ENCODE results near the gene SEC16A.

Gene SEC16A

GRCh38 chr9:136507992-136508375 is 25.1 kb upstream of the SEC16A start:
- Histone ChIP-seq H3K27ac (ENCODE audit: low read length) (no peak overlapping the region), H3K9ac (ENCODE audit: low read length in 2 of 2) (no peak overlapping the region), H3K9me3 (ENCODE audit: control insufficient read depth in 2 of 2, low read length in 2 of 2) (no peaks in the 10 kb centered on the region), H3K4me3 (ENCODE audit: low read length in 2 of 2) (no peak overlapping the region), H3K4me1 (ENCODE audit: control insufficient read depth, insufficient read depth, low read length) (peaks cover 3% of the 10 kb centered on the region), H3K27me3 (ENCODE audit: control insufficient read depth in 1 of 2, insufficient read depth in 2 of 2, low read length in 2 of 2) (no peaks in the 10 kb centered on the region), H3K36me3 (ENCODE audit: control insufficient read depth in 2 of 2, insufficient read depth in 2 of 2, low read length in 2 of 2) (peaks cover 53 to 74% of the 10 kb centered on the region in 2 donors)

GRCh38 chr9:136507221-136507991 is 24.6 kb upstream of the SEC16A start:
- H3K4me1 ChIP-seq (ENCODE audit: control insufficient read depth, insufficient read depth, low read length), result peaks cover 3% of the 10 kb centered on the region
- H3K9me3 ChIP-seq (ENCODE audit: control insufficient read depth in 2 of 2, low read length in 2 of 2), result no peaks in the 10 kb centered on the region
- H3K9ac ChIP-seq (ENCODE audit: low read length in 2 of 2), result no peak overlapping the region
- H3K27ac ChIP-seq (ENCODE audit: low read length), result no peak overlapping the region
- peaks cover 53 to 76% of the 10 kb centered on the region in 2 donors for H3K36me3 ChIP-seq (ENCODE audit: control insufficient read depth in 2 of 2, insufficient read depth in 2 of 2, low read length in 2 of 2)
- H3K4me3 ChIP-seq (ENCODE audit: low read length in 2 of 2), result no peak overlapping the region
- H3K27me3 ChIP-seq (ENCODE audit: control insufficient read depth in 1 of 2, insufficient read depth in 2 of 2, low read length in 2 of 2), result no peaks in the 10 kb centered on the region

GRCh38 chr9:136506425-136506824 is 23.6 kb upstream of the SEC16A start:
- Histone ChIP-seq H3K9me3 (ENCODE audit: control insufficient read depth in 2 of 2, low read length in 2 of 2) (no peaks in the 10 kb centered on the region), H3K4me3 (ENCODE audit: low read length in 2 of 2) (no peak overlapping the region), H3K27me3 (ENCODE audit: control insufficient read depth in 1 of 2, insufficient read depth in 2 of 2, low read length in 2 of 2) (no peaks in the 10 kb centered on the region), H3K4me1 (ENCODE audit: control insufficient read depth, insufficient read depth, low read length) (peaks cover 3% of the 10 kb centered on the region), H3K27ac (ENCODE audit: low read length) (no peak overlapping the region), H3K36me3 (ENCODE audit: control insufficient read depth in 2 of 2, insufficient read depth in 2 of 2, low read length in 2 of 2) (peaks cover 48 to 73% of the 10 kb centered on the region in 2 donors), H3K9ac (ENCODE audit: low read length in 2 of 2) (no peak overlapping the region)

- H3K27ac ChIP-seq (ENCODE audit: low read length), result no peak overlapping the region
- no peaks in the 10 kb centered on the region for H3K27me3 ChIP-seq (ENCODE audit: control insufficient read depth in 1 of 2, insufficient read depth in 2 of 2, low read length in 2 of 2)
- no peaks in the 10 kb centered on the region for H3K4me1 ChIP-seq (ENCODE audit: control insufficient read depth, insufficient read depth, low read length)
- H3K9ac ChIP-seq (ENCODE audit: low read length in 2 of 2), result no peak overlapping the region
- H3K36me3 ChIP-seq (ENCODE audit: control insufficient read depth in 2 of 2, insufficient read depth in 2 of 2, low read length in 2 of 2), result peaks cover 41 to 71% of the 10 kb centered on the region in 2 donors
- no peaks in the 10 kb centered on the region for H3K9me3 ChIP-seq (ENCODE audit: control insufficient read depth in 2 of 2, low read length in 2 of 2)
- no peak overlapping the region for H3K4me3 ChIP-seq (ENCODE audit: low read length in 2 of 2)
These were observed 22.9 kb upstream of the SEC16A start for GRCh38 chr9:136505406-136506403.

- Histone ChIP-seq H3K9me3 (ENCODE audit: control insufficient read depth in 2 of 2, low read length in 2 of 2) (no peaks in the 10 kb centered on the region), H3K4me3 (ENCODE audit: low read length in 2 of 2) (no peak overlapping the region), H3K36me3 (ENCODE audit: control insufficient read depth in 2 of 2, insufficient read depth in 2 of 2, low read length in 2 of 2) (peaks cover 47 to 74% of the 10 kb centered on the region in 2 donors), H3K27me3 (ENCODE audit: control insufficient read depth in 1 of 2, insufficient read depth in 2 of 2, low read length in 2 of 2) (no peaks in the 10 kb centered on the region), H3K4me1 (ENCODE audit: control insufficient read depth, insufficient read depth, low read length) (no peaks in the 10 kb centered on the region), H3K9ac (ENCODE audit: low read length in 2 of 2) (no peak overlapping the region), H3K27ac (ENCODE audit: low read length) (no peak overlapping the region)
These were observed 21.9 kb upstream of the SEC16A start for GRCh38 chr9:136504512-136505348.

GRCh38 chr9:136502940-136503550 is 20.2 kb upstream of the SEC16A start:
- Histone ChIP-seq H3K9me3 (ENCODE audit: control insufficient read depth in 2 of 2, low read length in 2 of 2) (no peaks in the 10 kb centered on the region), H3K27me3 (ENCODE audit: control insufficient read depth in 1 of 2, insufficient read depth in 2 of 2, low read length in 2 of 2) (no peaks in the 10 kb centered on the region), H3K9ac (ENCODE audit: low read length in 2 of 2) (no peak overlapping the region), H3K36me3 (ENCODE audit: control insufficient read depth in 2 of 2, insufficient read depth in 2 of 2, low read length in 2 of 2) (peaks cover 46 to 71% of the 10 kb centered on the region in 2 donors), H3K27ac (ENCODE audit: low read length) (no peak overlapping the region), H3K4me3 (ENCODE audit: low read length in 2 of 2) (no peak overlapping the region), H3K4me1 (ENCODE audit: control insufficient read depth, insufficient read depth, low read length) (no peaks in the 10 kb centered on the region)

- no peak overlapping the region for H3K27ac ChIP-seq (ENCODE audit: low read length)
- no peak overlapping the region for H3K9ac ChIP-seq (ENCODE audit: low read length in 2 of 2)
- no peaks in the 10 kb centered on the region for H3K27me3 ChIP-seq (ENCODE audit: control insufficient read depth in 1 of 2, insufficient read depth in 2 of 2, low read length in 2 of 2)
- H3K4me1 ChIP-seq (ENCODE audit: control insufficient read depth, insufficient read depth, low read length), result no peaks in the 10 kb centered on the region
- no peaks in the 10 kb centered on the region for H3K9me3 ChIP-seq (ENCODE audit: control insufficient read depth in 2 of 2, low read length in 2 of 2)
- H3K4me3 ChIP-seq (ENCODE audit: low read length in 2 of 2), result no peak overlapping the region
- H3K36me3 ChIP-seq (ENCODE audit: control insufficient read depth in 2 of 2, insufficient read depth in 2 of 2, low read length in 2 of 2), result peaks cover 47 to 66% of the 10 kb centered on the region in 2 donors
These were observed 19.4 kb upstream of the SEC16A start for GRCh38 chr9:136502196-136502595.

GRCh38 chr9:136501686-136502085 is 18.8 kb upstream of the SEC16A start:
- Histone ChIP-seq H3K36me3 (ENCODE audit: control insufficient read depth in 2 of 2, insufficient read depth in 2 of 2, low read length in 2 of 2) (peaks cover 51 to 65% of the 10 kb centered on the region in 2 donors), H3K9me3 (ENCODE audit: control insufficient read depth in 2 of 2, low read length in 2 of 2) (no peaks in the 10 kb centered on the region), H3K4me1 (ENCODE audit: control insufficient read depth, insufficient read depth, low read length) (no peaks in the 10 kb centered on the region), H3K4me3 (ENCODE audit: low read length in 2 of 2) (no peak overlapping the region), H3K27ac (ENCODE audit: low read length) (no peak overlapping the region), H3K9ac (ENCODE audit: low read length in 2 of 2) (no peak overlapping the region), H3K27me3 (ENCODE audit: control insufficient read depth in 1 of 2, insufficient read depth in 2 of 2, low read length in 2 of 2) (no peaks in the 10 kb centered on the region)

- H3K27ac ChIP-seq (ENCODE audit: low read length), result no peak overlapping the region
- H3K27me3 ChIP-seq (ENCODE audit: control insufficient read depth in 1 of 2, insufficient read depth in 2 of 2, low read length in 2 of 2), result no peaks in the 10 kb centered on the region
- H3K4me1 ChIP-seq (ENCODE audit: control insufficient read depth, insufficient read depth, low read length), result peaks cover under 1% of the 10 kb centered on the region
- no peak overlapping the region for H3K9ac ChIP-seq (ENCODE audit: low read length in 2 of 2)
- H3K9me3 ChIP-seq (ENCODE audit: control insufficient read depth in 2 of 2, low read length in 2 of 2), result no peaks in the 10 kb centered on the region
- no peak overlapping the region for H3K4me3 ChIP-seq (ENCODE audit: low read length in 2 of 2)
- H3K36me3 ChIP-seq (ENCODE audit: control insufficient read depth in 2 of 2, insufficient read depth in 2 of 2, low read length in 2 of 2), result peaks cover 51 to 62% of the 10 kb centered on the region in 2 donors
These were observed 17.4 kb upstream of the SEC16A start for GRCh38 chr9:136499935-136500910.

All from stomach smooth muscle (tissue), 2 donors.